NCI-H2227 (cell line): ENCODE data around the gene MOSPD2.

Experiments used
- DNase-seq: peaks from one replicate; lab custom pipeline; 2025; ENCODE audit not compliant: unreplicated experiment; lab: John Stamatoyannopoulos, UW

The MOSPD2 gene

GRCh38 chrX:14913241-14913640 lies 40.0 kb downstream of the MOSPD2 start:
- DNase-seq, result no peak

- DNase-seq, result no peak
Measured at GRCh38 chrX:14915596-14915995, 42.4 kb downstream of the MOSPD2 start.

DNA sequence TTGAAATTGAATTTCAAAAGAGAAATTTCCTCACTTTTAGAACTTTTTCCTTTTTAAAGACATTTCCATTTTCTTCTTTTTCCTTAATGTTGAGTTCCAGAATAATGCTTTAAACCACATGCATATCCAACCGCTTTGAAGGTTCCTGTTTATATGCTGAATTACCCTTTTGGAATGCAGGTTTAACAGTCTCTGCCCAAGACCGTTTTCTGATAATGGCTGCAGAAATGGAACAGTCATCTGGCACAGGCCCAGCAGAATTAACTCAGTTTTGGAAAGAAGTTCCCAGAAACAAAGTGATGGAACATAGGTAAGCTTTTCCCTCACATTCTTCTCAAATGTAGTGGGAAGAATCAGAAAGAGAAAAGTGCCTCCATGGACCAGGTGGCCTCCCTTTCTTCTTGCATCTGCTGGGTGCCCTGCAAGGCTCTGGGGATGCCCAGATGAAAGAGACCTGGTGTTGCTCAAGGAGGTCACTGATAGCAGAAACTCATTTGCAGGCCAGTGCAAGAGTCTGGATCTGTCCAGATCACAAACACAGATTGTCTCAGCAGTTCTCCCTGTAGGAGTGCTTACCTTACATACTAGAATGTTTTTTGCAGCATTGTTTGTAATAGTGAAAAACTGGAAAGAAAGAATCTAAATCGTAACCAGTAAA lies 42.9 kb downstream of the MOSPD2 start:
- no peak for DNase-seq

DNA sequence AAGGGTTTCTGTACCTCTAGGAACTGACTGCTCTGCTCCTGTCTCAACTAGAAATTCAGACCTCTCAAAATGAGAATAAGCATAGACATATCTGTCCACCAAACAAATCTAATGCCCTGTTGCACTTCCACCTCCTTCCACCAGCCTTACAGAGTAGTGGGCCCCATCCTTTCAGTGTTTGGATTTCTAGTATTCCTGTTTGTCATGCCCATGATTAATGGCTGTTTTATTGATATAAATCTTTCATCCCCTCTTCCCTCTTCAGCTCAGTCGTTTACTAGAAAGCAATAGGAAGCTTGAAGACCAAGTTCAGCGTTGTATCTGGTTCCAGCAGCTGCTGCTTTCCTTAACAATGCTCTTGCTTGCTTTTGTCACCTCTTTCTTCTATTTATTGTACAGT lies 46.2 kb downstream of the MOSPD2 start:
- DNase-seq, result no peak

DNA sequence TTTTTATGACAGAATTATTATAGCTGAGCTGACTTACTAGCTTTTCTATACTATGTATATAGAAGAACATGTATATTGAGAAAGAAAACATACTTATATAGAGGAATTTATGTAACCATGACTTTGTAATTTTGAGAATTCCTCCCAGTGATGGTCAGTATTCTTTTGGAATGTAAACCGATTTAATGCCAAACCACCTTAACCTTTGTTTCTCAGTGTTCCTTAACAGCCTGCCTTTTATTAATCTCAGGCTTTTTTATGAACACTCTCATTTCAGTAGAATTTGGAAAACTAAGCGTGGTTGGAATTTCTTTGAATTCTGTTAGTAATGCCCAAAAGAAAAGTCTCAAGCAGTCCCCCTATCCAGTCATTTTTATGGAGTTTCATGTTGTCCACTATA lies 47.0 kb downstream of the MOSPD2 start:
- DNase-seq, result no peak

DNA sequence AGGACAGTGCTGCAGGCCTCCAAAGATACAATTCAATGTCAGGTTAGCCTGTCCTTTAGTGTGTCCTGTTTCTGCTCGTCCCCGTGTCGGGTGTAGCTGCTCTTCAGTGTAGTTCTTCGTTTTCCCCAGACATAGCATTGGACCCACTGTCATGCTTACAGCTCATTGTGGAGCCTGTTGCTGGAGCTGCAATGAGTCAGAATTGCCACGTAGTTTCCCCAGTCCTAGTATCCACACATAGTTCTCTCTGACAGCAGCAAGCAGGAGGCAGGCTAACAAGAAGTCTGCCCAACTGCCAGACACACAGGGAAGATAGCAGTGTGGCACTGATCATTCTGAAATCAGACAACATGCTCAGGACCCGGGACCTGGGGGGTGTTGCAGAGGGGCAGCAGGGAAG lies 49.2 kb downstream of the MOSPD2 start:
- no peak for DNase-seq

GRCh38 chrX:14923761-14924160 lies 50.5 kb downstream of the MOSPD2 start:
- no peak for DNase-seq

- DNase-seq, result no peak
Measured at GRCh38 chrX:14926471-14926870, 53.2 kb downstream of the MOSPD2 start.

- no peak for DNase-seq
Measured at GRCh38 chrX:14927401-14927800, 54.2 kb downstream of the MOSPD2 start.

GRCh38 chrX:14930663-14931062 lies 57.4 kb downstream of the MOSPD2 start:
- DNase-seq, result no peak

DNA sequence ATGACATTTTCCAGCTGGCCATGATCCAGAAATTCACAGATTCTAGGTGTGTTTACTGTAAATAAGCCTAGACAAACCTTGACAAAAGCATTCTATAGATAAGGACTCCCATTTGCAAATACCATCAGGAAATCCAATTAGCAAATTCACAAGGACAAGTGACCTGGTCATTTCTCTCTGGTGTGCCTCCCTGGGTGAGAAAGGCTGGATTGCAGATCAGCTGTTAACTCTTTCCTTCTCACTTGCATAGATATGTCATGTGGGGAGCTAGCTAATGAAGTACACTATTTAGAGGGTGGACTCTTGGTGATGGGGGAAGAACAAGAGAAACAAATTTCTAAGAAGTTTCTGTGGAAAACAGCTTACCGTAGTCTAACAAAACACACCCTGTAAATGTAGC lies 58.9 kb downstream of the MOSPD2 start:
- DNase-seq, result no peak

GRCh38 chrX:14934423-14934822 lies 61.2 kb downstream of the MOSPD2 start:
- DNase-seq, result no peak

- DNase-seq, result no peak
Measured at GRCh38 chrX:14936561-14936960, 63.3 kb downstream of the MOSPD2 start.

DNA sequence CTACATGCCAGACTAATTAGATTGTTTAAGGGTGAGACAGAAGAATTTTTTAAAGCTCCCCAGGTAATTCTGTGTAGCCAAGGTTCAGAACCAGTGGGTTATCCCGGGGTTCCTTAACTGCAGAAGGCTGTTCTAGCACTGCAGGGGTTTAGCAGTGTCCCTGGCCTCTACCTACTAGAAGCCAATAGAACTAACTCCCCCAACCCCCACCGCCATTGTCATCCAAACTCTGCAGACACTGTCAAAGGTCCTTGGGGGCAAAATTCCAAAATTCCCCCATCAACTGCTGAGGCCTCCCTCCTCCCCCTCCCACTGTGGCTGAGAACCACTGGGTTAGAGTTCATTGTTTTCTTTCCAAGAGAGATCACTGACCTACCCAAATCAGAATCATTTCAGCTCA lies 66.4 kb downstream of the MOSPD2 start:
- no peak for DNase-seq

DNA sequence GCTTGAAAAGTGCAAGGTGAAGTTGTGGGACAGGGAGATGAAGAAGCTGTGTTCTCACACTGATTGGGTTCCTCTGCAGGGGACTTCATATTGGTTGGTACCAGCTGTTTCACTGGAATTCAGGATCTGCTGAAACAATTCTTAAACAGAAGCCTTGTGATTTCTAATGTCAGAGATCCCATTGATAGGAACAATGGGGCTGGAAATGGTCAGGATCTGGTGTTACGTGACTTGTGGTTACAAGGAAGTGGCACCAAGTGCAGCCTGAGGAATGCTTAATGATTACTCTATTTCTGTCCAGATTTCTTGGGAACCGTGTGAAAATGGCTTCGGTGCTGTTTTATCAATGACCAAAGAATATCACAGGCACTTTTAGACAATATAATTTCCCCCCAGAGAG lies 68.1 kb downstream of the MOSPD2 start:
- DNase-seq, result no peak

GRCh38 chrX:14942341-14942740 lies 69.1 kb downstream of the MOSPD2 start:
- DNase-seq, result no peak

- no peak for DNase-seq
Measured at GRCh38 chrX:14943962-14944361, 70.7 kb downstream of the MOSPD2 start.

GRCh38 chrX:14946606-14947155 lies 73.5 kb downstream of the MOSPD2 start:
- no peak for DNase-seq

DNA sequence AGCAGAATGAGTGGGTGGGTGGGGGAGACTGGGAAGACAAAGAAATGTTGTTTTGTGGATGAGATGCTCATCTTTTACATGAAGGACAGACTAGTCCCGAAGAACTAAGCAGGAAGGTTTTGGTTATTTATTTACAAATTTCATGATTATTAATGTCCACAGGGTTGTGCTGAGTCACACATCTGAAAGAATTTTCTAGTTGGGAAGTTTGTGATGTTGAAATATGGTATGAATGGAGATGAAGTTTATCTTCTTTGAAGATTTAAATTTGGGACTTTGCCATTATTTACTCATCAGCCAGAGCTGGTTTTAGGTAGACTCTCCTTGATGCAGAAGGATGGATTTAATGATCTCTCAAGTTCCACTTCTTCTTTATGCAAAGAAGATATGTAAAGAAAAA lies 75.5 kb downstream of the MOSPD2 start:
- DNase-seq, result no peak

DNA sequence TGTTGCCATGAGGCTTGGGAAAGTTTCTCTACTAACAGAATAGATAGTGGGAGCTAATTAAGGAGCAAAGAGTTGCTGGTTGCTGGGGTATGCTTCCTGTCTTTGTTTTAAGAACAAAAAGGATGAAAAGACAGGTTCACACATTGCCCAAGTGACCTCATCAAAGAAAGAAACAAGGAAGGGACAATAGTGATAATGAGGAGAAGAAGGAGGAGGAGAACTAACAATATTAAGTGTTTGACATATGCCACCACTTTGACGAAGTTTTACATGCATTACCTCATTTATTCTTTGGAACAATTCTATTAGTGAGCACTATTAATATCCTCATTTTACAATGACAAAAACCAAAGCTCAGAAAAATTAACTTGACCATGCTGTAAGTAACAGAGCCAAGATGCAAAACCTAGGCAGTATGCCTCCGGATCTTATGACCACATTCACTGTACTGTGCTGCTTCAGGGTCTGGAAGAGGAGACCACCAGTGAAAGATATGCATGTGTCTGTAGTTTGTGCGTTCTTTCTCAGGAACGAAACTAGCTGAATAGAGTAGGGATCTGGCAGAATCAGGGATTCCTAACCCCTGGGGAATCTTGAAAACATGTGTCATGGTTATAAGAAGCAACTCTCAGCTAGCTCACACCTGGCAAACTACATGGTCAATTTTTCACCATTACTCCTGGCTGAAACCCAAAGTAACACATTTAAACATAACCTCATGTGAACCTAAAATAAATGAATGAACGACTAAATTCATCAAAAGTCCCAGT lies 83.8 kb downstream of the MOSPD2 start:
- no peak for DNase-seq

DNA sequence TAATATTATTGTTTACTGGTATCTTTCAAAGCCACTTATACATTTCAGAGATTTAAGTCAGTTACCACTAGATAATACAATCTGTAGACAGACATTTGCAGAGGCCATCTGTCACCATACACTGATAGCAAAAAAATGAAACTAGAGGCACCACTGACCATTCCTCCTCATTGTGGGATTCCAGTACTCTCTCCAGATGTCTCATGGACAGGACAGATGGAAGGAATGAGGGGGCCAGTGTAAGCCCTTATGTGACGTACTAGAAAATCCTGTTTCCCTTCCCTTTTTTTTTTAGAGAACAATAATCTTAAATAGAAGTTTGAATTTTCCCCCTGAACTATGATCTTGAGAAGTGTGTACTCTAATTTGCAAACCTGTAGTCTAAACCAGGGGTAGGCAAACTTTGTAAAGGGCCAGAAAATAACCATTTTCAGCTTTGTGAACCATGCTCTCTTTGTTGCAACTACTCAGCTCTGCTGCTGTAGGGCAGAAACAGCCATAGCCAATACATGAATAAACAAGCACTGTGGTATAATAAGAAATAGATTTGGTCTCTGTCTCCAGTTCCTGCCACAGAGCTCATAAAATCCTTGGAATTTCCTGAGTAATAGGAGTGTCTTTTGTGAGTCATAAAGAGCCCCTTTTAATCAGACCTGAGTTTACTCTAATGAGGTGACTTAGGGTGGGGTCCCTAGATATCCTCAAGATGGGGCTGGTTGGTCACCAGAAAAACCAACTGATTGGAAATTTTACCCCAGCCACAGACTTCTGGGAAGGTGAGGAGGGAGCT lies 90.4 kb downstream of the MOSPD2 start:
- DNase-seq, result no peak

DNA sequence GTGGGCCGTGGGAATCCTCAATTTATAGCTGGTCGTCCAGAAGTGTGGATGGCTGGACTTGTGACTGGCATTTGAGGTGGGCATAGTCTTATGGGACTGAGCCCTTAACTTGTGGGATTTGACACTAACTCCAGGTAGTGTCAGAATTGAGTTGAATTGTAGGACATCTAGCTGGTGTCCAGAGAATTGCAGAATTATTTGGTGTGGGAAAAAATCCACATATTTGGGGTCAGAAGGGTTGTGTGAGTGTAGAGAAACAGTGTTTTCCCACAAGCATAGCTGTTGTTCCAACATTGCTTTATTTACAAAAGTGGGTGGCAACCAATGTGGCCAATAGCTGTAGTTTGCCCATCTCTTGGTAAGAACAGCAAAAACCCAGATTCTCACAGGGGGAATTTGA lies 91.3 kb downstream of the MOSPD2 start:
- no peak for DNase-seq
